Hepatocyte (in vitro differentiated cells): ENCODE measurements around the gene PARN. TPM values are rescaled to one million over a fixed set of nuclear protein-coding genes. Genes with fewer than 3 reads are reported as not detected.
"Not testable (repeated sequence)": the region's sequence is repeated elsewhere in the genome, so short reads cannot be mapped to it uniquely, and the experiment has no call there.

Experiments
- DNase-seq: peaks from one replicate; pipeline ENCODE4 v3.0.0-alpha.2; 2016; ENCODE audit warnings: low spot score
- H2AFZ ChIP-seq: fragments of 200-600 bp; sonication (generic); 2 replicates; pipeline ENCODE4 v1.6.0; 2016; ENCODE audit warnings: antibody characterized with exemption, mild to moderate bottlenecking
- H3K27ac ChIP-seq: fragments of 200-600 bp; sonication (generic); 2 replicates; pipeline ENCODE4 v1.5.1; 2016; ENCODE audit warnings: mild to moderate bottlenecking
- H3K27me3 ChIP-seq: fragments of 200-600 bp; sonication (generic); 2 replicates; pipeline ENCODE4 v1.6.1; 2016
- H3K36me3 ChIP-seq: fragments of 200-600 bp; sonication (generic); replicated peaks from 2 replicates; pipeline ENCODE4 v1.5.1; 2016; ENCODE audit warnings: low read depth; ENCODE audit not compliant: insufficient read depth
- H3K4me1 ChIP-seq: fragments of 200-600 bp; sonication (generic); 2 replicates; pipeline ENCODE4 v1.5.1; 2016; ENCODE audit warnings: mild to moderate bottlenecking, moderate library complexity; ENCODE audit not compliant: insufficient read depth
- H3K4me2 ChIP-seq: fragments of 200-600 bp; sonication (generic); 2 replicates; pipeline ENCODE4 v1.6.0; 2016
- H3K4me3 ChIP-seq: fragments of 200-600 bp; sonication (generic); 2 replicates; pipeline ENCODE4 v1.5.1; 2016; ENCODE audit warnings: mild to moderate bottlenecking
- H3K79me2 ChIP-seq: fragments of 200-600 bp; sonication (generic); 2 replicates; pipeline ENCODE4 v1.6.0; 2017; ENCODE audit warnings: mild to moderate bottlenecking
- H3K9me2 ChIP-seq: fragments of 200-600 bp; sonication (generic); replicated peaks from 2 replicates; pipeline ENCODE4 v1.6.0; 2017; ENCODE audit warnings: mild to moderate bottlenecking; ENCODE audit not compliant: insufficient read depth
- H3K9me3 ChIP-seq: fragments of 200-600 bp; sonication (generic); 2 replicates; pipeline ENCODE4 v1.5.1; 2016; ENCODE audit warnings: low read depth, mild to moderate bottlenecking
- H4K20me1 ChIP-seq: fragments of 200-600 bp; sonication (generic); 2 replicates; pipeline ENCODE4 v1.6.0; 2016; ENCODE audit warnings: mild to moderate bottlenecking; ENCODE audit not compliant: insufficient read depth, poor library complexity, severe bottlenecking
- EZH2 ChIP-seq: fragments of 200-600 bp; sonication (generic); IDR thresholded peaks from 2 replicates; pipeline ENCODE4 v1.6.1; 2016; ENCODE audit warnings: antibody characterized with exemption, mild to moderate bottlenecking, borderline replicate concordance
- EZH2phosphoT487 ChIP-seq: fragments of 200-600 bp; sonication (generic); IDR thresholded peaks from one replicate; pipeline ENCODE4 v1.6.1; 2018; ENCODE audit warnings: antibody characterized with exemption, mild to moderate bottlenecking, low read depth, moderate library complexity; ENCODE audit not compliant: unreplicated experiment, severe bottlenecking
- WGBS: methylation state at CpG from one replicate; pipeline ENCODE4 v1.1.6; 2016; ENCODE audit warnings: low lambda C conversion rate; ENCODE audit errors: missing lambda C conversion rate; 5-methylcytosine and 5-hydroxymethylcytosine counted together
- polyA plus RNA-seq: library from polyadenylated mRNA; unstranded; fragments of >200 nt; fragmentation: Nextera tagmentation; extraction: Ambion mirVana; gene quantifications from 2 replicates; pipeline ENCODE4 v1.2.1, GENCODE V29; 2016
- total RNA-seq: library from RNA; depleted of rRNA; stranded (reverse); fragments of >200 nt; gene quantifications from 2 replicates; pipeline ENCODE4 v1.2.3, GENCODE V29; 2014
- TF ChIP-seq, protein P1 (sequence below): fragments of 200-600 bp; sonication (generic); IDR thresholded peaks from 2 replicates; pipeline ENCODE4 v1.5.1; 2016; ENCODE audit warnings: antibody characterized with exemption, mild to moderate bottlenecking; ENCODE audit not compliant: poor library complexity

PARN gene
- total and polyA plus RNA-seq, 2 experiments from 2014 or later: 23.7 to 35.6 TPM

DNA sequence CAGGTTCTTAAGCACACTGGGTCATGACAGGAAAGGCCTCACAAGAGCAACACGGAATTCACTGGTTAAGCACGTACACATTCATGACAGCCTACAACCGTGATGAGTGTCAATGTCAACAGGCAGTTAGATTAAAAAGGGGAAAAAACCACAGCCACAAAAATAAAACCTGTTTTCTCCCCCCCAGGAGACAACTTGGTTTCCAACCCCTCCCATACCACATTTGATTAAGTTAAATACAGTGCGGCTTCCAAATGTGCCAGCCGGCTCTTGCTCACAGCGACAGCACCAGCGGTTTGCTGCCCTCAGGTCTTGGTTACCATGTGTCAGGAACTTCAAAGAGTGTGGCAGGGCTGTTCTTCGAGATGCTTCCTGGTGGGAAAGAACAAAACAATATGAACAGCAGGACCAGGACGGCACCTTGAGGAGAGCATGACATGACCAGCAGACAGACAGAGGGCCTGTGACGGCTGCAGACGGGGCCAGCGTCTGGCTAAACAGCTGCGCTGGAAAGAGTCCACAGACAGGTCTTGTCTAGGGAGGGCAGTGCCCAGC lies 193.6 kb downstream of the PARN start:
- TF ChIP-seq EZH2phosphoT487: no peak
- TF ChIP-seq, protein P1, sequence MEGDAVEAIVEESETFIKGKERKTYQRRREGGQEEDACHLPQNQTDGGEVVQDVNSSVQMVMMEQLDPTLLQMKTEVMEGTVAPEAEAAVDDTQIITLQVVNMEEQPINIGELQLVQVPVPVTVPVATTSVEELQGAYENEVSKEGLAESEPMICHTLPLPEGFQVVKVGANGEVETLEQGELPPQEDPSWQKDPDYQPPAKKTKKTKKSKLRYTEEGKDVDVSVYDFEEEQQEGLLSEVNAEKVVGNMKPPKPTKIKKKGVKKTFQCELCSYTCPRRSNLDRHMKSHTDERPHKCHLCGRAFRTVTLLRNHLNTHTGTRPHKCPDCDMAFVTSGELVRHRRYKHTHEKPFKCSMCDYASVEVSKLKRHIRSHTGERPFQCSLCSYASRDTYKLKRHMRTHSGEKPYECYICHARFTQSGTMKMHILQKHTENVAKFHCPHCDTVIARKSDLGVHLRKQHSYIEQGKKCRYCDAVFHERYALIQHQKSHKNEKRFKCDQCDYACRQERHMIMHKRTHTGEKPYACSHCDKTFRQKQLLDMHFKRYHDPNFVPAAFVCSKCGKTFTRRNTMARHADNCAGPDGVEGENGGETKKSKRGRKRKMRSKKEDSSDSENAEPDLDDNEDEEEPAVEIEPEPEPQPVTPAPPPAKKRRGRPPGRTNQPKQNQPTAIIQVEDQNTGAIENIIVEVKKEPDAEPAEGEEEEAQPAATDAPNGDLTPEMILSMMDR: no peak
- no peak for TF ChIP-seq EZH2
- no peaks in the 10 kb centered on the region for H3K9me3 ChIP-seq
- H3K4me1 ChIP-seq: no peaks in the 10 kb centered on the region
- no peak for DNase-seq
- H3K4me2 ChIP-seq: no peak overlapping the region
- no peaks in the 10 kb centered on the region for H4K20me1 ChIP-seq
- H3K79me2 ChIP-seq: no peaks in the 10 kb centered on the region
- no peaks in the 10 kb centered on the region for H3K36me3 ChIP-seq
- H3K9me2 ChIP-seq: no peaks in the 10 kb centered on the region
- H3K4me3 ChIP-seq: no peak overlapping the region
- no peak overlapping the region for H3K27ac ChIP-seq
- 78% methylated on average over 13 of the region's 13 CpGs for WGBS
- no peak overlapping the region for H2AFZ ChIP-seq
- H3K27me3 ChIP-seq: no peaks in the 10 kb centered on the region

DNA sequence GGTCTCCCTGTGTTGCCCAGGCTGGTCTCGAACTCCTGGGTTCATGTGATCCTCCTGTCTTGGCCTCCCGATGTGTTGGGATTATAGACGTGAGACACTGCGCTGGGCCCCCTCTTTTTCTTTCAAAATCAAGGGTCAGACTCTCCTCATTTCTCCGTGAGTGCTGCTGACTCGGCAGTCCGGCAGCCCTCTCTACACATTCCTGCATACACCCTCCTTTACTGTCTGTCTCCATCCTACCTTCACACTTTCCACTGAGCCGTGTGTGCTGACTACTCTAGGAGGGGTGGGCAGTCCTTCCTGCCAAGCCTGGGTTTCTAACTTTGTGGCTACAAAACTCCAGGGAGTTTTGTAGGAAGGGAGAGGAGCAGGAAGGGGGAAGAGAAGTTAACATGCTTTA lies 195.2 kb downstream of the PARN start:
- Histone ChIP-seq H3K9me2 (no peaks in the 10 kb centered on the region), H3K4me2 (no peak overlapping the region), H3K79me2 (no peaks in the 10 kb centered on the region), H3K36me3 (no peaks in the 10 kb centered on the region), H4K20me1 (no peaks in the 10 kb centered on the region), H3K9me3 (no peaks in the 10 kb centered on the region), H3K4me1 (no peaks in the 10 kb centered on the region), H2AFZ (no peak overlapping the region), H3K4me3 (no peak overlapping the region), H3K27ac (no peak overlapping the region), H3K27me3 (no peaks in the 10 kb centered on the region)
- TF ChIP-seq EZH2 (no peak), EZH2phosphoT487 (no peak)
- TF ChIP-seq, protein P1: no peak
- no peak for DNase-seq
- 84% methylated on average over 8 of the region's 8 CpGs for WGBS

DNA sequence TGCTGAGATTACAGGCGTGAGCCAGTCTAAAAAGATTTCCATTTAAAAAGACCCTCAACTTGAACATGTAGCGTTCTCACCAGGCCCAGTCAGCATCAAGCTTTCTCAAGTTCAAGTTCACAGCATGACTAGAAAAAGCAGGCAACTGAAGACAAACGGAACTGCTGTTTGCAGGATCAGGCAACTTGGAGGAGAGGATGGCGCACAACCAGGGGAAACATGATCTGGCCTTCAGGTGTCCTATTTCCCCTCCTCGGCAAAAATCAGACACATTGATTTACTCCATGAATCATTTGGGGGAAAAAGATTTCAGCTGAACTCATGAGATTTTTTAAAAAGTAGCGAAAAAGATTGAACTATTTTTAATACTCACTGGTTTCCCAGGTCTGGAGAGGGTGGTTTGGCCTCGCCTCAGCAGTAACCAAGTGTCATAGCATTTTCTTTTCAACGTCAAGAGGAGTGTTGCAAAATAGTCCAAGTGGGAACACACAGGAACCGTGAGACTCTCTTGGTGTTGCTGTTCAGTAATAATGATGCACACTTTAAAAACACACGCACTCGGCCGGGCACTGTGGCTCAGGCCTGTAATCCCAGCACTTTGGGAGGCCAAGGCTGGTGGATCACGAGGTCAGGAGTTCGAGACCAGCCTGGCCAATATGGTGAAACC lies 201.0 kb downstream of the PARN start:
- not testable (repeated sequence) for H4K20me1 ChIP-seq, H3K4me1 ChIP-seq, DNase-seq, H3K27ac ChIP-seq, H3K79me2 ChIP-seq, H3K36me3 ChIP-seq, H2AFZ ChIP-seq, H3K4me2 ChIP-seq, H3K4me3 ChIP-seq, H3K27me3 ChIP-seq, H3K9me2 ChIP-seq, H3K9me3 ChIP-seq
- 92% methylated on average over 14 of the region's 14 CpGs for whole genome bisulfite sequencing

DNA sequence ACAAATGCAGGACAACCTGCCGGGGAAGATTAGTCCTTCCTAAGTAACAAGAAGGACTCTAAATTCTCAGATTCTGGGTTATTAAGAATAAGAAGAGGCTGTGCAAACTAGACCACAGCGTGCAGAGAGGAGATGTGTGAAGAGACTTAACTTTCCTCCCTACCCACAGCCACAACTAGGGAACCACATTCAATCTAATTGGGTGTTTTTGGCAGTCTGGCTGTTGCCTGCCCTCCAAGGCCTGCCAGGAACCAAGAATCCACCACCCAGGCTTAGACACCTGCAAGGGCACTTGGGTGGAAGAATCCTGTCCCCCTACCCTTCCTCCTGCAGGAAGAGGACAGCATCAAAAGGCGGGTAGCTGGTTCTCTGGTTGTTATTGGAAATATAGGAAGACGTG lies 202.0 kb downstream of the PARN start:
- H3K79me2 ChIP-seq: no peaks in the 10 kb centered on the region
- DNase-seq: no peak

More for the DNA sequence above, 202.0 kb downstream of the PARN start:
- H2AFZ ChIP-seq: no peak overlapping the region
- H3K27me3 ChIP-seq: no peaks in the 10 kb centered on the region
- no peaks in the 10 kb centered on the region for H3K9me2 ChIP-seq
- no peaks in the 10 kb centered on the region for H3K9me3 ChIP-seq
- no peak for TF ChIP-seq EZH2
- TF ChIP-seq, protein P1: no peak
- no peak for TF ChIP-seq EZH2phosphoT487
- H3K4me2 ChIP-seq: no peak overlapping the region
- no peak overlapping the region for H3K4me3 ChIP-seq
- no peak overlapping the region for H3K27ac ChIP-seq
- H4K20me1 ChIP-seq: no peaks in the 10 kb centered on the region
- H3K4me1 ChIP-seq: no peaks in the 10 kb centered on the region
- 87% methylated on average over 4 of the region's 4 CpGs for WGBS
- no peaks in the 10 kb centered on the region for H3K36me3 ChIP-seq
